ENCODE measurements around the gene PLP2.
"Not testable (repeated sequence)": the region's sequence is repeated elsewhere in the genome, so short reads cannot be mapped to it uniquely, and the experiment has no call there.

Gene PLP2, protein sequence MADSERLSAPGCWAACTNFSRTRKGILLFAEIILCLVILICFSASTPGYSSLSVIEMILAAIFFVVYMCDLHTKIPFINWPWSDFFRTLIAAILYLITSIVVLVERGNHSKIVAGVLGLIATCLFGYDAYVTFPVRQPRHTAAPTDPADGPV

DNA sequence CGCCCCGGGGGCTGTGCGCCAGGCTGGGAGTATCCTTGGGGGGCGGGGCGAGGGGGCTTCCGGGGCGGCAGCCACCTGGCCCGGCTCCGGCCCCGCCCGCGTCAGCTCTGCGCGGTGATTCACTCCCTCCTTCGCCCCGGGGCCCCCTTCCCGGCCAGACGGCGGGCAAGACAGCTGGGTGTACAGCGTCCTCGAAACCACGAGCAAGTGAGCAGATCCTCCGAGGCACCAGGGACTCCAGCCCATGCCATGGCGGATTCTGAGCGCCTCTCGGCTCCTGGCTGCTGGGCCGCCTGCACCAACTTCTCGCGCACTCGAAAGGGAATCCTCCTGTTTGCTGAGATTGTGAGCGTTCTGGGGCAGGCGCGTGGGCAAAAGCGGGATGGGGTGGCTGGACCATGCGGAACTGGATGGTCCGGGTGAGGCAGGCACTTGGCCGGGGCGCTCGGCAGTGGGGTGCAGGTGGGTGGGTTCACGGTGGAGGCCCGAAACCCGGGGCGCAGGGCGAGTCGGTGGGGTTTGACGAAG is at the start of gene PLP2:
PLP2 (plus strand) TSS at position 147 of the 528 bp plus-strand sequence; CDS start at position 250, 103 bp downstream.
- no peak for DNase-seq (ENCODE audit: low read depth)

DNA sequence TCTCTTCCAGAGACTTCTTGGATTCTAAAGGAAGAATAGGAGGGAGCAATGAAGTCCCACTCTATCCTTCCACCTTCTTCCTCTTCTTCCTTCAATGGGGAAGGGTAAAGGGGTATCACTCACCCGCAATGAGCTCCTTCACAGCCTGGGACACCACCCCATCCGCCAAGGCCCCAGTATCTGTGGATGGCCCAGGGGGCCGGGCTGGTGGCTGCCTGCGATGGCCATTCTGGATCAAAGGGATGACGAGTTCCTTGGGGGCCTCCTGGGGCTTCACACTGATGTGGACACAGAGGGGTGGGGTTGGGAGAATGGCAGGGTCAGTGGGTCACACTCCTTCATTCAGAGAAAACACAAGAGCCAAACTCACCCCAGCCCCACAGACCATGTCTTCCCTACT is 49.2 kb upstream of the PLP2 start:
- DNase-seq (ENCODE audit: low read depth): no peak

DNA sequence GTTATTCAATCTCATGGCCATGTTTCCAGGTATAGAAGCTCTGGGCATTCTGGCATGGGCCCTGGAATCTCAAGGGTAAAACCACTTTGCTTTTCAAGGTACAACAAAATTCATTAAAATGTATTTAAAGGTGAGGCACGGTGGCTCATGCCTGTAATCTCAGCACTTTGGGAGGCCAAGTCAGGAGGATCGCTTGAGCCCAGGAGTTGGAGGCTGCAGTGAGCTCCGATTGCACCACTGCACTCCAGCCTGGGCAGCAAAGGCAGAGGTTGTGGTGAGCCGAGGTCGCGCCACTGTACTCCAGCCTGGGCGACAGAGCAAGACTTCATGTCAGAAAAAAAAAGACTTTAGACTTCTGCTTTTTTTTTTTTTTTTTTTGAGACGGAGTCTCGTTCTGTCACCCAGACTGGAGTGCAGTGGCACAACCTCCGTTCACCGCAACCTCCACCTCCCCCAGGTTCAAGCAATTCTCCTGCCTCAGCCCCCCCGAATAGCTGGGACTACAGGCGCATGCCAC is 43.9 kb upstream of the PLP2 start:
- DNase-seq (ENCODE audit: low read depth): not testable (repeated sequence)

DNA sequence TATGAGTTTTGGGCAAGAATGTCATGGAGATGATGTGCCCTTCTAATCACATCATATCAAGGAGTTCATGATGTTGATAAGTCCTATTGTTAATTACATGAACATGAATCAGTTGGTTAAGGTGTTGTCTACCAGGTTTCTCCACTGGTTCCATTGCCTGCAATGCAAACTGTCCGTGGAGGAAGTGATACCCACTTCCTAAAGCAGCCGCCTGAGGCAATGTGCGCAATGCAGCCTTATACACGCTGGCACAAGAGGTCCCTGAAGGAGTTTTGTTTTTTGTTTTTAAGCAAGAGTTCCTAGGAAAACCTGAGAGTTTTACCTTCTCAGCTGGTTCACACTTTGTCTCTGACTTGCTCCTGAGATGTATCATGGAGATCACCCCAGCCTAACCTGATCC is 42.3 kb upstream of the PLP2 start:
- DNase-seq (ENCODE audit: low read depth): no peak

DNA sequence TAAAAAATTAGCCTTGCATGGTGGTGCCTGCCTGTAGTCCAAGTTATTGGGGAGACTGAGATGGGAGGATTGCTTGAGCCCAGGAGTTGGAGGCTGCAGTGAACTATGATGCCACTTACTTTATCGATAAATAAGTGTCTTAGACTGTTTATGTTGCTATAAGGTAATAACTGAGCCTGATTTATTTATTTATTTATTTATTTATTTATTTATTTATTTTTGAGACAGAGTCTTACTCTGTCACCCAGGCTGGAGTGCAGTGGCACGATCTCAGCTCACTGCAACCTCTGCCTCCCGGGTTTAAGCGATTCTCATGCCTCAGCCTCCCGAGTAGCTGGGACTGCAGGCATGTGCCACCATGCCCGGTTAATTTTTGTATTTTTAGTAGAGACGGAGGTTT is 39.4 kb upstream of the PLP2 start:
- DNase-seq (ENCODE audit: low read depth): not testable (repeated sequence)

DNA sequence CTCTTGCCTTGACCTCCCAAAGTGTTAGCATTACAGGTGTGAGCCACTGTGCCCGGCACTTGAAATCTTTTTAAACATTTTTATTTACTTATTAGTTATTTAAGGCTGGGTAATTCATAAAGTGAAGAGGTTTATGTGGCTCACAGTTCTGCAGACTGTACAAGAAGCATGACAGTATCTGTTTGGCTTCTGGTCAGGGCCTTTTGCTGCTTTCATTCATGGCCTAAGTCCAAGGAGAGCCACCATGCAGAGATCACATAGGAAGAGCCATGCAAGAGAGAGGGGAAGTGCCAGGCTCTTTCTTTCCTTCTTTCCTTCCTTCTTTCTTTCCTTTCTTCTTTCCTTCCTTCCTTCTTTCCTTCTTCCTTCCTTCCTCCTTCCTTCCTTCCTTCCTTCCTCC is 37.9 kb upstream of the PLP2 start:
- DNase-seq (ENCODE audit: low read depth): no peak

DNA sequence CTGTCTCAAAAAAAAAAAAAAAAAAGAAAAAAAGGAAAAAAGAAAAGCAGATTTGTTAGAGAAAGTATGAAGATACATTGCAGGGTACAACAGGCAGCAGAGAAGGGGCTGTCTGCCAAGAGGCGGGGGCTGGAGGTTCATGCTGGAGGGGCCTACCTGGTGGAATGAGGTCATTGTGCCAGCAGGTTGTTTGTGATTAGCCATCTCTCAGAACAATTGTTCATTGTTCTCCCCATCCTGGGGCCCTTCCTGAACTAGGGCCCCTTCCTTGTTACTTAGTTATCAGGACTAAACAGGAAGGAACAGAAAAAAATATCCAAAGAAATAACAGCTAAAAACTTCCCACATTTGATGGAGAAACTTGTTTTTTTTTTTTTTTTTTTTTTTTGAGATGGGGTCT is 34.2 kb upstream of the PLP2 start:
- DNase-seq (ENCODE audit: low read depth): no peak

DNA sequence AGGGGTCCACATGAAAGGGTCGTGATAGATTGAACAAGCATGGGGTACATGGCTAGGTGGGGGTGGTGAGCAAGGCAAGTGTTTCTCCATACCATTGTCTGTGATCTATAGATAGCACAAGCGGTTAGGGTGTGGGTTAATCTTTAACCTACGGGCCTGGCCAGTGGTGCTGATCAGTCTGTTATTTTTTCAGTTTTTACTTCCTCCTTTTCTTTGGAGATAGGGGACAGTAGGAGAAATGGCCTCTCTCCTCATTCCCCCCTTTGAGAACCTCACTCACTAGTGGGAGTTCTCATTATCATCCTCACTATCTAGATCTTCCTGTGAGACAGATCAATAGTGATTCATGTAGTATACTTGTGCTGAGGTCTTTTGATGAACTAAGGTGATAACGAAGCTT is 32.0 kb upstream of the PLP2 start:
- peak; percentile 43 for DNase-seq (ENCODE audit: low read depth)

DNA sequence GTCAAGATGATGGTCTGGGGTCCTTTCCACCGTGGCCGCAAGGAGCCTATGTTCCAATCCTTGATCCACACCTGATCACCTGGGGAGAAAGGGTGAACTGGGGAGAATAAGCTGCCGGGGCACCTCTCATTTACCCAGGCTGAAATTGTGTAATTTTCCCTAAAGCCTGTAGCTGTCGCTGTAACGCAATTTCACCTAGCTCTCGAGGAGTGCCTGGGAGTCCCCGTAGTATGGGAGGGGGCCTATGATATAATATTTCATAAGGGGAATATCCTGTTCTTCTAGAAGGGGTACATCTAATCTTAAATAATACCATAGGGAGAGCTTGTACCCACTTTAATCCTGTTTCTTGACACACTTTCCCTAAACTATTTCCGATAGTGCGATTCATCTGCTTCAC is 29.4 kb upstream of the PLP2 start:
- not testable (repeated sequence) for DNase-seq (ENCODE audit: low read depth)

DNA sequence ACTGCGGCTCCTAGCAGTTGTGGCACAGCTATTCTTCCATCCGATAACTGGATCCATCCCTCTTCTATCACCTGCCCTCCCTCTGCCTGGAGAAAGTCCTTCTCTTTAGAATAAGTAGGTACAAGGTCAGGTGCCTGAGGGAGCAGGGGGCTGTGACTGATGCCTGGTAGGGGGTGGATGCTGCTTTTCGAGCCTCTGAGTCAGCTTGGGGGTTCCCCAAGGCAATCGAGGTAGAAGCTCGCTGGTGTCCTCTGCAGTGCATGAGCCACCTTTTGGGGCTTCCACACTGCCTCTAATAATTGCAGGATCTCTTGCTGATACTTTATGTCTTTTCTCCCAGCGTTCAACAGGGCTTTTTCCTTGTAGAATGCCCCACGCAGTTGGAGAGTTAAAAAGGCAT is 28.5 kb upstream of the PLP2 start:
- DNase-seq (ENCODE audit: low read depth): not testable (repeated sequence)

DNA sequence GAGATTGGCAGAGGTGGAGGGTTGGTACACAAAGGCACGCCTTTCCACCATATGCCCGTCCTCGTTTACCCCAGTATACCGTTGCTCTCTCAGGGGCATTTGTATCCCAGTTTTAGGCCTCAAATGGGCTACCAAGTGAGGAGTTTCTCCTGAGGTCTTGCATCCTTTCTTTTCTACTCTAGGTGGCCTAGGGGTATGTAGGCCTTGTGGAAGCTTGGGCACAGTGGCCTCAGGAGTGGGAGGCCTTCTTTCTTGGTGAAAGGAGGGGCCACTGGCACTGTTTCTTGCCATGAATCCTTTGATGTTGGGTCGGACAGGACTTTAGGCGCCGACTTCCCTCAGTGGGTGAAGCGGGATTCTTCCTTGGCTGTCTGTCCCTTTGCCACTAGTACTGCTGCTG is 24.4 kb upstream of the PLP2 start:
- DNase-seq (ENCODE audit: low read depth): no peak

DNA sequence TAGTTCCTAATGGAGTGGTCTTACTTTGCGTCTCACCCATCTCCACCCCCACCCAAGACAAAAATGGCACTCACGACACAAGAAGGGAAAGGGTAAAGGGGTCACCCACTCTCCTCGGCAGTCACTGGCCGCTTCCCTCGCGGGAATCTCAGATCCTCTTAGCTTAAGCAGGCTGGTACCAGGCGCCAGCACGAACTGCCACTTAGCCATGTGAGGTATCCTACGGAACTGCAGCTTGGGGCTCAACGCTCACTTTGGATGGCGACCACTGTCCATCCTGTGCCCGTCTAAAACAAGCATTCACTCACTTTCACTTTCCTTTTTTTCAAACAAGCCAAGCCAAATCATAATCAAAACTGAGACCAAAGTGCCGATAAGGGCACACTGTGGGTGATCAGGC is 23.8 kb upstream of the PLP2 start:
- no peak for DNase-seq (ENCODE audit: low read depth)

DNA sequence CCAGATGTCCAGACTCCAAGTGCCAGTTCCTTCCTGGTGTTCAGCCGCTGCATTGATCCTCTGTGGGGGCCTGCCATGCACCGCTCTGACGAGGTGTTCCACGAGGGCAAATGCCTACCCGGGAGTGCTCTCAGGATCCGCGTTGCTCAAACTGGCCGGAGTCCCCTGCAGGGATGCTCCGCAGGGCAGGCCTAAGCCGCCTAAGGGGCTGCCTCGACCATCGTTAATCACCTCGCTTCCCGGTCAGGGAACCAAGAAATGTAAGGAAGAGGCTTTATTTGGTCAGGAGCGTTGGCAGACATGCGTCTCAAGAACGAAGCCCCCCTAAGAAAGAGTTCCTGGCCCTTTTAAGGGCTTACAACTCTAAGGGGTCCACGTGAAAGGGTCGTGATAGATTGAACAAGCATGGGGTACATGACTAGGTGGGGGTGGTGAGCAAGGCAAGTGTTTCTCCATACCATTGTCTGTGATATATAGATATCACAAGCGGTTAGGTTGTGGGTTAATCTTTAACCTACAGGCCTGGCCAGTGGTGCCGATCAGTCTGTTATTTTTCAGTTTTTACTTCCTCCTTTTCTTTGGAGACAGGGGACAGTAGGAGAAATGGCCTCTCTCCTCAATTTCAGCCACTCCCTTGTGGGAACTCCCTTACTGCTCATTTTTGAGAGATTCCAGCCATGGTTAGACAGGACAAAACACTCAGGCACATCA is 23.2 kb upstream of the PLP2 start:
- not testable (repeated sequence) for DNase-seq (ENCODE audit: low read depth)

DNA sequence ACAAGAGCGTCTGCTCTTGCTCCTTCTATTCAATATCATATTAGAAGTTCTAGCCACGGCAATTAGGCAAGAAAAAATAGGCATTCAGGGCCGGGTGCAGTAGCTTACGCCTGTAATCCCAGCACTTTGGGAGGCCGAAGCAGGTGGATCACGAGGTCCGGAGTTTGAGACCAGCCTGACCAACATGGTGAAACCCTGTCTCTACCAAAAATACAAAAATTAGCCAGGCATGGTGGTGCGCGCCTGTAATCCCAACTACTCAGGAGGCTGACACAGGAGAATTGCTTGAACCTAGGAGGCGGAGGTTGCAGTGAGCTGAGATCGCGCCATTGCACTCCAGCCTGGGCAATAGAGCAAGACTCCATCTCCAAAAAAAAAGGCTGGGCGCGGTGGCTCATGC is 22.4 kb upstream of the PLP2 start:
- not testable (repeated sequence) for DNase-seq (ENCODE audit: low read depth)

DNA sequence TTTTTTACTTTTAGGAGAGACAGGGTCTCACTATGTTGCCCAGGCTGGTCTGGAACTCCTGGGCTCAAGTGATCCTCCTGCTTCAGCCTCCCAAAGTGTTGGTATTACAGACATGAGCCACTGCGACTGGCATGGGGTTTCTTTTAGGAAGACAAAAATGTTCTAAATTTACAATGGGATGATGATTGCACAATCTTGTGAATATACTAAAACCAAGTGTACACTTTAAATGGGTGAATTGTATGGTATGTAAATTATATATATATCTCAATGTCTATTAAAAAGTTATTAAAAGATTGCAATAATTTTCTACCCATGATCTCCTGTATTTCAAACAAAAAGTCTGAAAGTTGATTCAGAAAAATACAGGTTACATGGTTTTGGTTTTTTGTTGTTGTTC is 18.2 kb upstream of the PLP2 start:
- no peak for DNase-seq (ENCODE audit: low read depth)

DNA sequence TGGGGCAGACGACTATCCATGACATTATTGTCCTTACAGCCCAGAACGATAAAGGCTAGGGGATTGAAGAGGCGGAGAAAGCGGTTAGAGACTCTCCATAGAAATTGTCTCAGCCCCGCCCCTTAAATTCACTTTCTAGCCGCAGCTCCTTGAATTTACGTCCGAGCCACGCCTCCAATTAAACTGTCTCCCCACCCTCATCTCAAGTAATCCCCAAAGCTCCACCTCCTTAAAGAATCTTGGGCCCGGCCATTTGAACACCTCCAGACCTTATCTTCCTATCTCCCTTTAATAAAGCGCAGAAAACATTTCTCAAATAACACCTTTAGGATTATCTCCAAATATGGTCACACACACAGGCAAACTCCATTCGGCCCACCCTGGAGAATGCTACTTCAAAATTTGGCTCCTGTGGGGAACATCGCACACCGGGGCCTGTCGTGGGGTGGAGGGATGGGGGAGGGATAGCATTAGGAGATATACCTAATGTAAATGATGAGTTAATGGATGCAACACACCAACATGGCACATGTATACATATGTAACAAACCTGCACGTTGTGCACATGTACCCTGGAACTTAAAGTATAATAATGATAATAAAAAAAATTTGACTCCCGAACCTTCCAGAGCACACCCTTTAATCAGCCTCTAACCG is 16.3 kb upstream of the PLP2 start:
- peak; percentile 82 for DNase-seq (ENCODE audit: low read depth)

DNA sequence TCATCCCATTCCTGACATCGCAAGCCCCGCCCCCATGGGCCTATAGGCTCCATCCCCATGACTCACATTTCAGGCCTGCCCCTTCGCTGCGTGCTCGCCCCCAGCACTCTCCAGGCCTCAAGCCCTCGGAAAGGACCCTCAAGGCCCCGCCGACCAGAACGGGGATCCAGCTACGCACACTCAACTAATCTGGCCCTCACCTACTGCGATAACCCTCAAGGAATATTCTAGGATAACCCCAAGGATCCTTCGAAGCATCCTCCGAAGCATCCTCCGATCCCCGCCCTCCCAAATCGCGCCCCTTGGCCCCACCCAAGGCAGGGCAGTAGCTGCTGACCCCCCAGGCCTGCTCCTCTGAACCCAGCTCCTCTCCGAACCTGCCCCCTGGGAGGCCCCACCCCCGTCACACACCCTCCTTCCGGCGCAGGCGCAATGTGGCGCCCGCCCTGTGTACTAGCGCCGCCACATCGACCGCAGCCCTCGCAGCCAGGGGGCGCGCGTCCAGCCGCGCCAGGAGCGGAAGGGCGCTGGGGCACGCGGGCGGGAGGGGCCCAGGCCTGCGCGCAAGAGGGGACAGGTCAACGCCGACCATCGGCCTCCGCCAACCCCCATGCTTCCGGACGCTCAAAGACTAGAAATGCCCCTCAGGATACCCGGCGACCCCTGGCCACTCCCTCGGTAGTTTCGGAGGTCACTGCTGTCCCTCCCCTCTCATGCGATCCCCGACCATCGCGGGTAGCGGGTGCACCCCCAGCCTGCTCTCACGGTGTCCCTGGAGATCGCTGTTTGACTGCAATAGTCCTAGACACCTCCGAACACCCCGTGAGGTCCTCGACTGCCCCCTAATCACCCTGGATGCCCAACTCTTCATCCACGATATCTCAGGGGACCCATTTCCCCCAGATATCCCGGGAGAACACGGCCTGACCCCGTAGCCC is 15.5 kb upstream of the PLP2 start:
- peak; percentile 86 for DNase-seq (ENCODE audit: low read depth)

DNA sequence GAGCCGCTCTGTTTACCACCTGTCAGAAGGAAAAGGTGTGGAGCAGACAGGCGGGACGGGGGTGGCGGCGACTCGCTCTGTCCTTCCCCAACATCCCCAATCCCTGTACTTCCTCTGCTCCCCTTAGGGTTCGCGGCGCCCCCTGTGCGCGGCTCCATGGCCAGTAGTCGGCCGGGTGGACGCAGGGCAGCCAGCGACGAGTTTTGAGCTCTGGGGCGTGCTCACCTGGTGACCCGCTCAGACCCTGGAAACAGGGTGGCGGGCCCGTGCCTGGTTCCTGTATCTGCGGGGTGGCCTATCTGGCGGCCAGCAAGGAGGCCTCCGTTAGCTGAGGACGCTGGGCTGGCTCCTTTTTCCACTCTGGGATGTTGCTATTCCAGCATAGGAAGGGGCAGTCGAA is 14.5 kb upstream of the PLP2 start:
- DNase-seq (ENCODE audit: low read depth): no peak

DNA sequence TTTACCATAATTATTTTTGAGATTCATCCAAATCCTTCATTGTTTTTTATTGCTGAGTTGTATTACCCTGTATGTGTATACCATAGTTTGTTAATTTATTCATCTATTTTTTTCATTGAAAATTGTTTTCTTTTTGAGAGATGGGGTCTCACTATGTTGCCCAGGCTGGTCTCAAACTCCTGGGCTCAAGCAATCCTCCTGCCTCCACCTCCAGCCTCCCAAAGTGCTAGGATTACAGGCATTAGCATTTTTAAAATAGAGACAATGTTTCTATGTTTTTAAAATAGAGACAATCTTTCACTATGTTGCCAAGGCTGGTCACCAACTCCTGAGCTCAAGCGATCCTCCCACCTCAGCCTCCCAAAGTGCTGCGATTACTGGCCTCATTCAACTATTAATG is 10.8 kb upstream of the PLP2 start:
- DNase-seq (ENCODE audit: low read depth): no peak

DNA sequence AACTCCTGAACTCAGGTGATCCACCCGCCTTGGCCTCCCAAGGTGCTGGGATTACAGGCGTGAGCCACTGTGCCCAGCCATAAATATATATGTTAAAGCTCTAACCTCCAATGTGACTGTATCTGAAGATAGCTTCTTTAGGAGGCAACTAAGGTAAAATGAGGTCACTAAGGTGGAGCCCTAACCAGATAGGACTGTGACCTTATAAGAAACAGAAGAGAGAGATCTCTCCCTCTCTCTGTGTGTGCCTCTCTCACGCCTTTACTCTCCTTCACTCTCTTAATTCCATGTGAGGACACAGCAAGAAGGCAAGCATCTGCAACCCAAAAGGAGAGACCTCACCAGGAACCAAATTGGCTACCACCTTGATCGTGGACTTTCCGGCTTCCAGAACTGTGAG is 10.1 kb upstream of the PLP2 start:
- DNase-seq (ENCODE audit: low read depth): no peak

DNA sequence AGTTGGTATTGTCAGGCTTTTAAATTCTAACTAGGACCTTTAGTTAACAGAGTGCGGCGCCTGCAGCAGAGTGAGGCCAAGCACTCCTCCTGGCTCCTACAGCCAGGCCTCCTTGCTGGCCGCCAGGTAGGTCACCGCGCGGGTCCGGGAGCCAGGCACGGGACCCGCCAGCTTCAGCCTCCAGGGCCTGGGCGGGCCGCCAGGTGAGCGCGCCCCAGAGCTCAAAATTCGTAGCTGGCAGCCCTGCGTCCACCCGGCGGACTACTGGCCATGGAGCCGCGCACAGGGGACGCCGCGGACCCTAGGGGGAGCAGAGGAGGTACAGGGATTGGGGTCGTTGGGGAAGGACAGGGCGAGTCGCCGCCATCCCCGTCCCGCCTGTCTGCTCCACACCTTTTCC is 9.1 kb upstream of the PLP2 start, which contains the start of gene MAGIX:
MAGIX (plus strand) TSS at position 139 of the 400 bp plus-strand sequence; CDS start at position 271, 132 bp downstream.
- DNase-seq (ENCODE audit: low read depth): no peak
